NCI-H526 (cell line): ENCODE data around the gene DGKZ.

Experiments
- DNase-seq, 2 experiments: peaks; one replicate each; lab custom pipeline; 2025; lab: John Stamatoyannopoulos, UW

The DGKZ gene

GRCh38 chr11:46345881-46346484 is 1.3 kb upstream of the DGKZ start:
- peak in 1 of 2 experiments; percentile 15 for DNase-seq

- no peak for DNase-seq
These were observed 511 bp downstream of the DGKZ start for GRCh38 chr11:46347637-46348311.

- DNase-seq: no peak
These were observed 1.5 kb downstream of the DGKZ start for GRCh38 chr11:46348566-46349401.

GRCh38 chr11:46350695-46351094 is 3.4 kb downstream of the DGKZ start:
- no peak for DNase-seq

- peak in 1 of 2 experiments; percentile 25 for DNase-seq
These were observed 3.9 kb downstream of the DGKZ start for GRCh38 chr11:46351148-46351547.

GRCh38 chr11:46351606-46352005 is 4.3 kb downstream of the DGKZ start:
- no peak for DNase-seq

- DNase-seq: peak; percentile 81 to 95
These were observed 5.0 kb downstream of the DGKZ start for GRCh38 chr11:46352063-46352841.

GRCh38 chr11:46353698-46354097 is 6.4 kb downstream of the DGKZ start:
- no peak for DNase-seq

- DNase-seq: no peak
These were observed 9.7 kb downstream of the DGKZ start for GRCh38 chr11:46356924-46357482.

- peak; percentile 34 to 80 for DNase-seq
These were observed 10.2 kb downstream of the DGKZ start for GRCh38 chr11:46357483-46357936.

GRCh38 chr11:46359953-46360352 is 12.7 kb downstream of the DGKZ start:
- DNase-seq: no peak

- DNase-seq: peak in 1 of 2 experiments; percentile 51
These were observed 13.6 kb downstream of the DGKZ start for GRCh38 chr11:46360878-46361277.

GRCh38 chr11:46361283-46362155 is 14.3 kb downstream of the DGKZ start:
- DNase-seq: peak; percentile 96 to 99

- DNase-seq: no peak
These were observed 15.1 kb downstream of the DGKZ start for GRCh38 chr11:46362156-46363030.

- DNase-seq: no peak
These were observed 15.8 kb downstream of the DGKZ start for GRCh38 chr11:46363031-46363407.

- DNase-seq: no peak
These were observed 16.3 kb downstream of the DGKZ start for GRCh38 chr11:46363455-46364005.

- DNase-seq: no peak
These were observed 16.8 kb downstream of the DGKZ start for GRCh38 chr11:46364056-46364455.

- no peak for DNase-seq
These were observed 17.5 kb downstream of the DGKZ start for GRCh38 chr11:46364791-46365190.

- DNase-seq: no peak
These were observed 19.0 kb downstream of the DGKZ start for GRCh38 chr11:46366260-46366659.
